Urinary bladder (tissue), 4 donors: ENCODE data around the gene NOBOX. TPM values are rescaled to one million over a fixed set of nuclear protein-coding genes. Genes with fewer than 3 reads are reported as not detected.

Source experiments
- DNase-seq: peaks from one replicate; pipeline ENCODE4 v3.0.0-alpha.2; 2015; ENCODE audit errors: extremely low spot score
- H3K27ac ChIP-seq: one replicate; pipeline ENCODE4 v1.5.1; 2013; ENCODE audit warnings: low read depth, mild to moderate bottlenecking, moderate library complexity
- H3K36me3 ChIP-seq: one replicate; pipeline ENCODE4 v1.6.1; 2013; ENCODE audit warnings: mild to moderate bottlenecking, moderate library complexity; ENCODE audit not compliant: insufficient read depth
- H3K4me1 ChIP-seq: one replicate; pipeline ENCODE4 v1.6.1; 2013; ENCODE audit warnings: mild to moderate bottlenecking, moderate library complexity; ENCODE audit not compliant: insufficient read depth
- H3K4me3 ChIP-seq: one replicate; pipeline ENCODE4 v1.5.1; 2013; ENCODE audit warnings: low read depth, low read length
- WGBS: extraction: QIAGEN DNeasy Blood & Tissue Kit; methylation state at CpG from one replicate; pipeline ENCODE4 v1.1.7; 2013; 5-methylcytosine and 5-hydroxymethylcytosine counted together
- polyA plus RNA-seq: library from polyadenylated mRNA; stranded (reverse); fragments of 200-250 nt; gene quantifications from one replicate; pipeline ENCODE4 v1.2.3, GENCODE V29; 2013
- total RNA-seq: library from RNA; depleted of rRNA; stranded (reverse); fragments of >200 nt; gene quantifications from one replicate; pipeline ENCODE4 v1.2.3, GENCODE V29; 2014
- donor health status: healthy with polysubstance abuse.
- donor health status: healthy.

NOBOX gene
- total and polyA plus RNA-seq, 2 donors, result not detected

- DNase-seq, result no peak
- WGBS, result 43% methylated on average over 3 of the region's 3 CpGs
- no peaks in the 10 kb centered on the region for H3K36me3 ChIP-seq
Measured at GRCh38 chr7:144408121-144408520, 4.6 kb upstream of the NOBOX start.

GRCh38 chr7:144407266-144407931 is 3.9 kb upstream of the NOBOX start:
- Histone ChIP-seq H3K4me1 (no peaks in the 10 kb centered on the region), H3K36me3 (no peaks in the 10 kb centered on the region)

More at GRCh38 chr7:144408121-144408520, 4.6 kb upstream of the NOBOX start:
- Histone ChIP-seq H3K4me1 (no peaks in the 10 kb centered on the region), H3K4me3 (no peak overlapping the region), H3K27ac (peak overlapping the region; percentile 65)

DNA sequence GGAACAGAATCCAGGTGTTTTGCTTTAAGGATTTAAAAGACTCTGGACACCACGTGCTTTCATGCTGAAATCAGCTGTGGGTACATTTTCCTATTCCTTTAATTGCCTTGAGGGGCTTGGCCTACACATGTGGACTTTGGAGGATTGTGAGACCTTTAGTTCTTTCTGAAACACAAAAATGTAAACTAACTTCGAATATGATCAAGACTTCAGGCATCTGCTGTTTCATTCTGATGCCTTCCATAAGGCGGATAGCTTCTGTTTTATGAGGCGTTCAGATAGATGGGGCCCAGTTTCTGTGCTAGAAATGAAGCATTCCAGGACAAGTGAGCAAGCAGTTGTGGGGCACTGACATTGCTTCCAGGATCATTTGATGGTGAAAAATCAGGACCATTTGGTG is 1.5 kb upstream of the NOBOX start:
- no peaks in the 10 kb centered on the region for H3K36me3 ChIP-seq
- no peak overlapping the region for H3K4me3 ChIP-seq
- H3K27ac ChIP-seq, result no peak overlapping the region
- no peaks in the 10 kb centered on the region for H3K4me1 ChIP-seq
- DNase-seq, result no peak
- 58% methylated on average over 4 of the region's 4 CpGs for WGBS

More at GRCh38 chr7:144407266-144407931, 3.9 kb upstream of the NOBOX start:
- Histone ChIP-seq H3K27ac (no peak overlapping the region), H3K4me3 (no peak overlapping the region)
- no peak for DNase-seq
- WGBS, result 48% methylated on average over 12 of the region's 12 CpGs

GRCh38 chr7:144403102-144403501 is 391 bp downstream of the NOBOX start:
- no peak overlapping the region for H3K27ac ChIP-seq
- no peaks in the 10 kb centered on the region for H3K4me1 ChIP-seq
- WGBS, result 98% methylated on average over 11 of the region's 11 CpGs
- DNase-seq, result no peak
- H3K36me3 ChIP-seq, result no peaks in the 10 kb centered on the region
- no peak overlapping the region for H3K4me3 ChIP-seq

GRCh38 chr7:144401490-144401889 is 2.0 kb downstream of the NOBOX start:
- H3K27ac ChIP-seq, result no peak overlapping the region
- no peak for DNase-seq
- H3K4me1 ChIP-seq, result no peaks in the 10 kb centered on the region
- 64% methylated on average over 5 of the region's 5 CpGs for WGBS
- H3K36me3 ChIP-seq, result no peaks in the 10 kb centered on the region
- H3K4me3 ChIP-seq, result no peak overlapping the region

GRCh38 chr7:144399946-144400345 is 3.5 kb downstream of the NOBOX start:
- H3K36me3 ChIP-seq, result no peaks in the 10 kb centered on the region
- 88% methylated on average over 11 of the region's 11 CpGs for WGBS
- H3K27ac ChIP-seq, result no peak overlapping the region
- no peak for DNase-seq
- no peaks in the 10 kb centered on the region for H3K4me1 ChIP-seq
- H3K4me3 ChIP-seq, result no peak overlapping the region

DNA sequence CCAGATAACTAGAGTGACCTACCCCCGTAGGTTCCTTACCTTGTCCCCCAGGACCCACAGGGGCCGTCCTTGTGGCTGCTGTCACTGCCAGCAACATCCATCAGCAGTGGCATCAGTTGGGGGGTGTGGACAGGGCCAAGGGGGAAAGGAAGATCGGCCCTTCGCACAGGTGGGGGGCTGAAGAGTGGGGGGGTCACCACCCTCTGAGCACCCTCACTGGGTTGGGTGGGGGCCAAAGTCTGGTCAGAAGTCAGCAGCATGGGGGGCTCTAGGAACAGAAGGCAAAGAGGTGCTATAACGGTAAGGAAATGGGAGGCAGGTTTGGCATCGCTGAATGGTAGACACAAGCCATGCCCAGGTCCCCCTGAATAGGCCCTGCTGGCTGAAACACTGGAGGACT is 4.6 kb downstream of the NOBOX start:
- Histone ChIP-seq H3K4me1 (no peaks in the 10 kb centered on the region), H3K4me3 (no peak overlapping the region), H3K27ac (no peak overlapping the region), H3K36me3 (no peaks in the 10 kb centered on the region)
- WGBS, result 91% methylated on average over 6 of the region's 6 CpGs
- DNase-seq, result no peak

- WGBS, result 83% methylated on average over 9 of the region's 9 CpGs
Measured at GRCh38 chr7:144398291-144398690, 5.2 kb downstream of the NOBOX start.

DNA sequence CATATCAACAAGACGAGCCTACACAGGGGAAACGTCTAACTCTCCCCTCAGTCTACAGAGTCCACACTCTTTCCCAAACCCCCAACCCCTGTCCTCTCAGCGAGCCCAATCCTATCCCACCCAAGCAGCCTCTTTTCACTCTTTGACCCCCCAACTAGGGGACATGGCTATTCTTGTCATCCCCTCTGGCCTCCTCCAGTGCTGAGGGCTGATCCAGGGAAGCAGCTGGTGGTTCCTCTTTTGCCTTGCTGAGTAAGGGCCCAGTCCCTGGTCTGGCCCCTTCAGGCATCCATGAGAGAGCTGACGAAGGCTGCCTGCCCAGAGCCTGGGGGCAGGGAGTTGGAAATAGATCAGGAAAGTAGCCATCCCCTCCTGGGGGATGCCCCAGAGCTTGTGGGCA is 6.4 kb downstream of the NOBOX start:
- Histone ChIP-seq H3K36me3 (no peaks in the 10 kb centered on the region), H3K27ac (no peak overlapping the region), H3K4me1 (no peaks in the 10 kb centered on the region), H3K4me3 (no peak overlapping the region)
- WGBS, result 82% methylated on average over 4 of the region's 4 CpGs
- no peak for DNase-seq

More at GRCh38 chr7:144398291-144398690, 5.2 kb downstream of the NOBOX start:
- Histone ChIP-seq H3K36me3 (no peaks in the 10 kb centered on the region), H3K27ac (no peak overlapping the region), H3K4me1 (no peaks in the 10 kb centered on the region), H3K4me3 (no peak overlapping the region)
- DNase-seq, result no peak

DNA sequence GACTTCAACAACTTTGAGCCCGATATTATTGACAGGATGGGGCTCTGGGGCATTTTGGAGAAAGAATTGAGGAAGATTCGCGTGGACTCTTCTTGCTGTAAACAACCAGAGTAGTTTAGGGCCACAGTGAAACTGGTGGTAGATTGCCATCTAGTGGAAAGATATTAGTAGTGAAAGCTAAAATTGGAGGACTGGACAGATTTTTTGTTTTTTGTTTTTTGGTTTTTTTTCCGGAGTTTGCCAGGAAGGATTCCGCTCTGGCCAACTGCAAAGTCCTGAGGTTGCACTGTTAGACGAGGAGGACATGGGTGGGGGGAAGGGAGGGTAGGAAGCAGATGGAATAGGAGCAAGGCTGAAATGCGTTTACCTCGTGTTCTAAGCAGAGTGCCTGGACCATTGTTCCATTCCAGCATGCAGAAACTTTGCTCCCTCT is 11.7 kb downstream of the NOBOX start:
- Histone ChIP-seq H3K4me1 (no peaks in the 10 kb centered on the region), H3K27ac (no peak overlapping the region), H3K36me3 (no peaks in the 10 kb centered on the region), H3K4me3 (no peak overlapping the region)
- DNase-seq, result peak; percentile 57
- WGBS, result 4% methylated on average over 8 of the region's 8 CpGs

DNA sequence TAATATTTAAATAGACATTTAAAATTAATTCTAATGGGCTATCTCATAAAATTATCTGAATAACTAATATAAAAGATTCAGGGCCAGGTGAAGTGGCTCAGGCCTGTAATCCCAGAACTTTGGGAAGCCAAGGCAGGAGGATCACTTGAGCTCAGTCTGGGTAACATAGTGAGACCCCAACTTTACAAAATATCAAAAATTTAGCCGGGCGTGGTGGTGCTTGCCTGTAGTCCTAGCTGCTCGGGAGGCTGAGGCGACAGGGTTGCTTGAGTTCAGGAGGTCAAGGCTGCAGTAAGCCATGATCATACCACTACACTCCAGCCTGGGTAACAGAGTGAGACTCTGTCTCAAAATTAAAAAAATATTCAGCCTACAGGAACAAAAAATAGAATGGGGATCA is 12.5 kb downstream of the NOBOX start:
- no peak for DNase-seq
- H3K36me3 ChIP-seq, result no peaks in the 10 kb centered on the region
- no peak overlapping the region for H3K4me3 ChIP-seq
- H3K27ac ChIP-seq, result no peak overlapping the region
- no peaks in the 10 kb centered on the region for H3K4me1 ChIP-seq
- 93% methylated on average over 4 of the region's 4 CpGs for WGBS

DNA sequence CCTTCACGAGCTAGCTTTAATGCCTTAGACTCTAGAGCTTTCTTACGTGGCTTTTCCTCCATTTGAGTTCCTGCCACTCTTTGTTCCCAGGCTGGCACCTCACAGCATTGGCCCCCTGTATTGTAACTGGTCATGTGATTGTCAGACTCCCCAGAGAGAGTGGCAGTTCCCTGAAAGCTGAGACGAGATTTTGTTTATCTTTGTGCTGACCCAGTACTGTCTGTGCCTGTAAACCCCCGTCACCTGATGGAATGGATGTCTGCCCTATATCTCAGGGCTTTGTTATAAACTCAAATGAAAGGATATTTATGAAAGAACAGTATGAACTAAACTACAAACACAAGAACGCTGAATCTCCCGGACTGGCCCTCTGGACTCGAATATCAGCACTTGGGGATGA is 13.0 kb downstream of the NOBOX start:
- DNase-seq, result no peak
- no peak overlapping the region for H3K27ac ChIP-seq
- H3K4me1 ChIP-seq, result no peaks in the 10 kb centered on the region
- WGBS, result 40% methylated on average over 7 of the region's 7 CpGs
- H3K36me3 ChIP-seq, result no peaks in the 10 kb centered on the region
- no peak overlapping the region for H3K4me3 ChIP-seq

GRCh38 chr7:144388950-144389349 is 14.5 kb downstream of the NOBOX start:
- WGBS, result 86% methylated on average over 5 of the region's 5 CpGs

GRCh38 chr7:144386741-144387140 is 16.8 kb downstream of the NOBOX start:
- no peak overlapping the region for H3K27ac ChIP-seq
- H3K4me3 ChIP-seq, result no peak overlapping the region
- no peak for DNase-seq
- H3K36me3 ChIP-seq, result no peaks in the 10 kb centered on the region
- no peaks in the 10 kb centered on the region for H3K4me1 ChIP-seq

More at GRCh38 chr7:144388950-144389349, 14.5 kb downstream of the NOBOX start:
- no peak for DNase-seq
- Histone ChIP-seq H3K4me3 (no peak overlapping the region), H3K36me3 (no peaks in the 10 kb centered on the region), H3K27ac (no peak overlapping the region), H3K4me1 (no peaks in the 10 kb centered on the region)
